GF-D8 (cell line): Measurements from ENCODE around the gene FDXR.
"Not testable (repeated sequence)": the region's sequence is repeated elsewhere in the genome, so short reads cannot be mapped to it uniquely, and the experiment has no call there.

ENCODE experiments used
- DNase-seq: peaks from one replicate; lab custom pipeline; 2025; lab: John Stamatoyannopoulos, UW

The FDXR gene

GRCh38 chr17:74872313-74873036, at the start of gene FDXR:
FDXR (minus strand) TSS chr17:74872994; CDS start chr17:74872944, 50 bp downstream.
- DNase-seq = no peak

- DNase-seq = no peak
Observed at GRCh38 chr17:74922172-74922571, 49.4 kb upstream of the FDXR start.

- no peak for DNase-seq
Observed at GRCh38 chr17:74921769-74922168, 49.0 kb upstream of the FDXR start.

- DNase-seq = no peak
Observed at GRCh38 chr17:74921026-74921681, 48.4 kb upstream of the FDXR start.

- no peak for DNase-seq
Observed at GRCh38 chr17:74920642-74921025, 47.8 kb upstream of the FDXR start.

- no peak for DNase-seq
Observed at GRCh38 chr17:74920306-74920620, 47.5 kb upstream of the FDXR start.

GRCh38 chr17:74919440-74920305, 46.9 kb upstream of the FDXR start:
- no peak for DNase-seq

GRCh38 chr17:74918906-74919305, 46.1 kb upstream of the FDXR start:
- DNase-seq = no peak

GRCh38 chr17:74917430-74917829, 44.6 kb upstream of the FDXR start:
- DNase-seq = no peak

GRCh38 chr17:74916851-74917199, 44.0 kb upstream of the FDXR start:
- DNase-seq = no peak

- DNase-seq = no peak
Observed at GRCh38 chr17:74916136-74916850, 43.5 kb upstream of the FDXR start.

- DNase-seq = not testable (repeated sequence)
Observed at GRCh38 chr17:74911423-74911822, 38.6 kb upstream of the FDXR start.

- not testable (repeated sequence) for DNase-seq
Observed at GRCh38 chr17:74909097-74909496, 36.3 kb upstream of the FDXR start.

- DNase-seq = no peak
Observed at GRCh38 chr17:74907012-74907411, 34.2 kb upstream of the FDXR start.

- not testable (repeated sequence) for DNase-seq
Observed at GRCh38 chr17:74906214-74906793, 33.5 kb upstream of the FDXR start.

GRCh38 chr17:74904687-74905409, 32.1 kb upstream of the FDXR start:
- DNase-seq = no peak

GRCh38 chr17:74903671-74904070, 30.9 kb upstream of the FDXR start:
- no peak for DNase-seq

GRCh38 chr17:74903034-74903433, 30.2 kb upstream of the FDXR start:
- no peak for DNase-seq

GRCh38 chr17:74901353-74902135, 28.8 kb upstream of the FDXR start:
- DNase-seq = no peak

GRCh38 chr17:74900208-74900607, 27.4 kb upstream of the FDXR start:
- no peak for DNase-seq
